Heart left ventricle (tissue), 16 donors: ENCODE results near the gene RSPO4. TPM values are rescaled to one million over a fixed set of nuclear protein-coding genes. Genes with fewer than 3 reads are reported as not detected.

Source experiments
- ATAC-seq, 4 donors: fragments of 200-7000 bp; cut with Tn5 transposase; one replicate each; pipeline ENCODE4 v1.9.1; 2020 to 2022; ENCODE audit warnings: moderate library complexity in 4 of 4, mild to moderate bottlenecking in 3 of 4, moderate number of reproducible peaks in 1 of 4
- DNase-seq, 5 donors: peaks; one replicate each; pipeline ENCODE4 v3.0.0-alpha.2; 2020
- H3K27ac ChIP-seq, 12 donors: fragments of 200-600 bp; sonication (generic) in 4 of 12; one replicate each; pipeline versions ENCODE4 v1.5.0 to v1.8.0; 2016 to 2022; ENCODE audit warnings: mild to moderate bottlenecking in 2 of 12
- H3K27me3 ChIP-seq, 9 donors: fragments of 200-600 bp; sonication (generic) in 2 of 9; one replicate each; pipeline versions ENCODE4 v1.5.1 to v1.8.0; 2016 to 2022; ENCODE audit warnings: mild to moderate bottlenecking in 3 of 9
- H3K36me3 ChIP-seq, 9 donors: fragments of 200-600 bp; sonication (generic) in 2 of 9; one replicate each; pipeline versions ENCODE4 v1.5.0 to v1.8.0; 2018 to 2022; ENCODE audit warnings: mild to moderate bottlenecking in 2 of 9
- H3K4me1 ChIP-seq, 12 donors: fragments of 200-600 bp; sonication (generic) in 4 of 12; one replicate each; pipeline versions ENCODE4 v1.5.0 to v1.8.0; 2016 to 2022; ENCODE audit warnings: mild to moderate bottlenecking in 3 of 12
- H3K4me3 ChIP-seq, 12 donors: fragments of 200-600 bp; sonication (generic) in 4 of 12; one replicate each; pipeline versions ENCODE4 v1.5.0 to v1.8.0; 2017 to 2022; ENCODE audit warnings: mild to moderate bottlenecking in 9 of 12, moderate library complexity in 4 of 12
- H3K9me3 ChIP-seq, 12 donors: fragments of 200-600 bp; sonication (generic) in 4 of 12; one replicate each; pipeline versions ENCODE4 v1.5.0 to v1.8.0; 2016 to 2022; ENCODE audit warnings: mild to moderate bottlenecking in 1 of 12
- CTCF ChIP-seq, 12 donors: fragments of 200-600 bp; sonication (generic) in 4 of 12; IDR thresholded peaks; one replicate each; pipeline versions ENCODE4 v1.5.0 to v1.8.0; 2018 to 2022; ENCODE audit warnings: antibody characterized with exemption in 12 of 12, mild to moderate bottlenecking in 5 of 12
- POLR2A ChIP-seq, 2 donors: fragments of 450-650 bp; IDR thresholded peaks; one replicate each; pipeline ENCODE4 v1.6.1; 2017; ENCODE audit warnings: antibody characterized with exemption in 2 of 2, mild to moderate bottlenecking in 2 of 2, moderate library complexity in 2 of 2
- WGBS, 4 donors: extraction: QIAGEN DNeasy Blood & Tissue Kit in 2 of 4; methylation state at CpG; one replicate each; pipeline versions ENCODE4 v1.1.5 to v1.1.7; 2013 to 2018; 5-methylcytosine and 5-hydroxymethylcytosine counted together
- intact Hi-C, 10 donors: fragments of 100-400 bp; cut with DNase I; formaldehyde crosslinking; loops; one replicate each; pipeline versions ENCODE4 v1.11.1 to v1.14.2; 2022
- polyA plus RNA-seq, 2 donors: library from polyadenylated mRNA; stranded (reverse); fragments of 200-250 nt; gene quantifications; one replicate each; pipeline ENCODE4 v1.2.3, GENCODE V29; 2013
- total RNA-seq, 9 donors: library from RNA; depleted of rRNA in 2 of 9; stranded (reverse); fragments of >200 nt in 2 of 9; fragmentation: NEBNext Ultra II Directional in 3 of 9; extraction: Animal tissue kit (Norgen Biotek cat#: 25700) in 3 of 9; gene quantifications; one replicate each; pipeline versions ENCODE4 v1.1.0 to v1.2.4, GENCODE V29; 2016 to 2023
- donor health status: ischemic (EF 13 %, LVEDD 7.1; RV severe dilation, severe dysfunction).
- donor health status: healthy with polysubstance abuse.
- donor health status: DM: no; HTN: yes; CAD: no.
- donor health status: DM: no; HTN: no; CAD: no.
- donor health status: ischemic (EF 25% LVEDD 6.9; RV normal size, moderate dysfunction).
- donor health status: ischemic (EF 25% LVEDD 5.7; RV mildly dilated, moderate dysfunction).
- donor health status: healthy.
- donor health status: DM: yes; HTN: yes; CAD: no.
- donor health status: ischemic (EF 35%, LVEDD 5.7; RV mildly dilated, moderate dysfunction).
- donor health status: nonischemic (EF 11% LVEDD 7.7; RV severe dilation, severe dysfunction).
- donor health status: DM: yes; HTN: yes; CAD: no.
- donor health status: PGD.
- donor health status: ischemic (EF 29% LVEDD 5.4; RV normal size, mild dysfunction).
- donor health status: nonischemic (EF 23%, LVEDD 6.1; RV moderate dilation, normal function).

Gene RSPO4
- total and polyA plus RNA-seq, 11 donors, result 0.04 to 0.27 (median 0.25) TPM; not detected in 8

GRCh38 chr20:1019344-1019743, 17.2 kb upstream of the RSPO4 start:
- no peak for TF ChIP-seq POLR2A (IDR thresholded peaks at IDR 0.05)
- no peak for TF ChIP-seq CTCF (IDR thresholded peaks at IDR 0.05)
- no peaks in the 10 kb centered on the region for H3K36me3 ChIP-seq
- no peak overlapping the region for H3K4me3 ChIP-seq
- H3K27ac ChIP-seq, result no peak overlapping the region
- intact Hi-C loops, result no loop called here
- no peak for DNase-seq
- peaks cover 0 to 13% (median 0%) of the 10 kb centered on the region in 9 donors for H3K27me3 ChIP-seq
- WGBS, 4 donors, result 40 to 82% (median 54%) methylated on average over 2 of the region's 2 CpGs
- H3K4me1 ChIP-seq, result no peaks in the 10 kb centered on the region
- ATAC-seq, result no peak
- H3K9me3 ChIP-seq, result no peaks in the 10 kb centered on the region

- Histone ChIP-seq H3K27me3 (peaks cover 0 to 19% (median 0%) of the 10 kb centered on the region in 9 donors), H3K4me3 (no peak overlapping the region), H3K36me3 (no peaks in the 10 kb centered on the region), H3K27ac (no peak overlapping the region), H3K4me1 (no peaks in the 10 kb centered on the region), H3K9me3 (no peaks in the 10 kb centered on the region)
- WGBS, 4 donors, result 44 to 75% (median 58%) methylated on average over 5 of the region's 5 CpGs
- DNase-seq (no peak), ATAC-seq (no peak)
- no peak for TF ChIP-seq POLR2A (IDR thresholded peaks at IDR 0.05)
- no peak for TF ChIP-seq CTCF (IDR thresholded peaks at IDR 0.05)
- intact Hi-C loops, result no loop called here
These were observed 15.6 kb upstream of the RSPO4 start for GRCh38 chr20:1017677-1018076.

GRCh38 chr20:1015181-1015580, 13.1 kb upstream of the RSPO4 start:
- intact Hi-C loops, result no loop called here
- no peak overlapping the region for H3K4me3 ChIP-seq
- no peak for TF ChIP-seq POLR2A (IDR thresholded peaks at IDR 0.05)
- TF ChIP-seq CTCF (IDR thresholded peaks at IDR 0.05), result no peak
- no peaks in the 10 kb centered on the region for H3K36me3 ChIP-seq
- DNase-seq, result no peak
- no peaks in the 10 kb centered on the region for H3K4me1 ChIP-seq
- H3K27ac ChIP-seq, result no peak overlapping the region
- H3K9me3 ChIP-seq, result no peaks in the 10 kb centered on the region
- H3K27me3 ChIP-seq, result peaks cover 0 to 10% (median 0%) of the 10 kb centered on the region in 9 donors
- ATAC-seq, result no peak
- 62 to 69% (median 67%) methylated on average over 1 of the region's 1 CpG for WGBS, 4 donors

- DNase-seq (no peak), ATAC-seq (no peak)
- Histone ChIP-seq H3K36me3 (no peaks in the 10 kb centered on the region), H3K27ac (no peak overlapping the region), H3K4me1 (no peaks in the 10 kb centered on the region), H3K9me3 (no peaks in the 10 kb centered on the region), H3K27me3 (peaks cover 0 to 6% (median 0%) of the 10 kb centered on the region in 9 donors), H3K4me3 (no peak overlapping the region)
- intact Hi-C loops, result no loop called here
- 70 to 84% (median 74%) methylated on average over 6 to 7 of the region's 7 CpGs for WGBS, 4 donors
- no peak for TF ChIP-seq CTCF (IDR thresholded peaks at IDR 0.05)
- TF ChIP-seq POLR2A (IDR thresholded peaks at IDR 0.05), result no peak
These were observed 12.4 kb upstream of the RSPO4 start for GRCh38 chr20:1014471-1014870.
